Measurements from ENCODE around the gene MEG3.

The MEG3 gene

GRCh38 chr14:100882026-100882967 lies 56.4 kb downstream of the MEG3 start:
- DNase-seq (ENCODE audit: low spot score) = no peak

GRCh38 chr14:100882991-100883788 lies 57.3 kb downstream of the MEG3 start:
- DNase-seq (ENCODE audit: low spot score) = no peak

GRCh38 chr14:100883789-100884101 lies 57.8 kb downstream of the MEG3 start:
- DNase-seq (ENCODE audit: low spot score) = no peak

- no peak for DNase-seq (ENCODE audit: low spot score)
Measured at GRCh38 chr14:100884456-100884855, 58.5 kb downstream of the MEG3 start.

GRCh38 chr14:100885196-100885595 lies 59.3 kb downstream of the MEG3 start:
- no peak for DNase-seq (ENCODE audit: low spot score)

GRCh38 chr14:100885617-100886016 lies 59.7 kb downstream of the MEG3 start:
- DNase-seq (ENCODE audit: low spot score) = no peak

- no peak for DNase-seq (ENCODE audit: low spot score)
Measured at GRCh38 chr14:100887728-100888335, 61.9 kb downstream of the MEG3 start.

GRCh38 chr14:100888789-100889315 lies 62.9 kb downstream of the MEG3 start:
- no peak for DNase-seq (ENCODE audit: low spot score)

- DNase-seq (ENCODE audit: low spot score) = no peak
Measured at GRCh38 chr14:100889641-100890040, 63.7 kb downstream of the MEG3 start.

- no peak for DNase-seq (ENCODE audit: low spot score)
Measured at GRCh38 chr14:100890061-100890850, 64.3 kb downstream of the MEG3 start.

- no peak for DNase-seq (ENCODE audit: low spot score)
Measured at GRCh38 chr14:100891051-100891450, 65.1 kb downstream of the MEG3 start.

- no peak for DNase-seq (ENCODE audit: low spot score)
Measured at GRCh38 chr14:100891501-100892445, 65.9 kb downstream of the MEG3 start.

GRCh38 chr14:100892496-100893227 lies 66.7 kb downstream of the MEG3 start:
- DNase-seq (ENCODE audit: low spot score) = no peak

GRCh38 chr14:100893228-100893601 lies 67.3 kb downstream of the MEG3 start:
- no peak for DNase-seq (ENCODE audit: low spot score)

GRCh38 chr14:100893760-100894159 lies 67.8 kb downstream of the MEG3 start:
- no peak for DNase-seq (ENCODE audit: low spot score)

GRCh38 chr14:100894416-100894815 lies 68.5 kb downstream of the MEG3 start:
- DNase-seq (ENCODE audit: low spot score) = no peak

GRCh38 chr14:100895411-100895810 lies 69.5 kb downstream of the MEG3 start:
- DNase-seq (ENCODE audit: low spot score) = no peak

GRCh38 chr14:100896369-100897060 lies 70.6 kb downstream of the MEG3 start:
- DNase-seq (ENCODE audit: low spot score) = no peak

- DNase-seq (ENCODE audit: low spot score) = no peak
Measured at GRCh38 chr14:100898465-100898864, 72.5 kb downstream of the MEG3 start.
